Measurements from ENCODE around the gene THOC6.

The THOC6 gene

GRCh38 chr16:3015865-3016521, 7.8 kb upstream of the THOC6 start:
- no peak for DNase-seq (ENCODE audit: low spot score)

GRCh38 chr16:3017344-3017743, 6.5 kb upstream of the THOC6 start:
- no peak for DNase-seq (ENCODE audit: low spot score)

- no peak for DNase-seq (ENCODE audit: low spot score)
These were observed 5.9 kb upstream of the THOC6 start, which contains the start of gene CLDN6 for GRCh38 chr16:3017794-3018506. Gene CLDN6 (minus strand): TSS chr16:3018183. CDS start chr16:3016021, 2,162 bp downstream.

GRCh38 chr16:3019594-3020246, 4.1 kb upstream of the THOC6 start:
- no peak for DNase-seq (ENCODE audit: low spot score)

GRCh38 chr16:3020247-3020603, 3.6 kb upstream of the THOC6 start, which contains the start of gene TNFRSF12A:
Gene TNFRSF12A (plus strand): TSS chr16:3020368. CDS start chr16:3020398, 30 bp downstream.
- DNase-seq (ENCODE audit: low spot score): peak; percentile 95

- DNase-seq (ENCODE audit: low spot score): peak; percentile 94
These were observed 3.0 kb upstream of the THOC6 start for GRCh38 chr16:3020604-3021448.

GRCh38 chr16:3021449-3022207, 2.2 kb upstream of the THOC6 start:
- DNase-seq (ENCODE audit: low spot score): peak; percentile 88

GRCh38 chr16:3022208-3022683, 1.6 kb upstream of the THOC6 start:
- peak; percentile 92 for DNase-seq (ENCODE audit: low spot score)

GRCh38 chr16:3022684-3023414, 986 bp upstream of the THOC6 start:
- no peak for DNase-seq (ENCODE audit: low spot score)

- DNase-seq (ENCODE audit: low spot score): peak; percentile 66
These were observed 493 bp upstream of the THOC6 start for GRCh38 chr16:3023415-3023668.

GRCh38 chr16:3025032-3026002, 1.5 kb downstream of the THOC6 start:
- no peak for DNase-seq (ENCODE audit: low spot score)

GRCh38 chr16:3026003-3026378, 2.2 kb downstream of the THOC6 start:
- DNase-seq (ENCODE audit: low spot score): no peak

- DNase-seq (ENCODE audit: low spot score): no peak
These were observed 3.0 kb downstream of the THOC6 start for GRCh38 chr16:3026609-3027488.

- no peak for DNase-seq (ENCODE audit: low spot score)
These were observed 3.6 kb downstream of the THOC6 start for GRCh38 chr16:3027489-3027795.

- DNase-seq (ENCODE audit: low spot score): peak; percentile 78
These were observed 4.3 kb downstream of the THOC6 start for GRCh38 chr16:3027983-3028715.

- no peak for DNase-seq (ENCODE audit: low spot score)
These were observed 5.0 kb downstream of the THOC6 start for GRCh38 chr16:3028716-3029319.

GRCh38 chr16:3029491-3030221, 5.8 kb downstream of the THOC6 start:
- DNase-seq (ENCODE audit: low spot score): peak; percentile 73

Measured in AG08396 (cell line).